GM21526 (cell line): ENCODE measurements around the gene FOXN3.

ENCODE experiments used
- ATAC-seq: cut with Tn5 transposase; IDR thresholded peaks from one replicate; pipeline ENCODE4 v1.9.1; 2021; ENCODE audit warnings: moderate library complexity; ENCODE audit not compliant: unreplicated experiment, low FRiP score

FOXN3 gene

DNA sequence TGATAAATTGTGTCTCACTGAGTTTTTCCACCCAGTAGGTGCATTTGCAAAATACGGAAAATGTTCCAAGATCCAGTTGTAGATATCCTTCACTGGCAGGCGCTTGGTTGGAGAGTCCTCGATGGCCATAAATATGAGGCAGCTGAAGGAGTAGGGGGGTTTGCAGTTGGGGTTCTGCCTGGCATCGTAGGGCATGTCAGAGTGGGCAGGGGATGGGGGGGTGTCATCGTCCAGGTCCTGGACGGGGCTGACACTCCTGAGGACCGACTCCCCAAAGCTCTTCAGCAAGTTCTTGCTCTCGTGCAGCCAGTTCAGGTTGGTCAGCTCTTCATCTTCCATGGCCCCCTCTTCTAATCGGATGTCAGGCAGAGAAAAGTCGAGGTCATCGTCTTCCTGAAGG, 5.1 kb downstream of the FOXN3 start:
- no peak for ATAC-seq

DNA sequence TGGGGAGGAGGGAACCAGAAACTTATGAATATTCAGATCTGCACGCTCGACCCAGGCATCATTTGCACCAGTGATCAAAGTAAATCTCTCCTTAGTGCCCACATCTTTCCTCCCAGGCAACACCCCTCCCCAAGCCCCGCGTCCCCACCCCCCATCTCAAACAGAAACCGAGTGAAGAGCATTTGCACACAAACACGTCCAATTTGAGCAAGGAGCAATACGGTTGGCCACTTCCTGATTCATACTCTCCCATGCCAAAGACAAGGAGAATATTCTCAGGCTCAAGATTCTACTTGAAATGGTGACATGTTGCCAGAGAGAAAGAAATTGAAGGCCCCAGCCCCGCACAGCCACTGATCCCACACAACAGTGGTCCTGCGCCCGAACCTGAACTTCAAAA, 7.1 kb downstream of the FOXN3 start:
- no peak for ATAC-seq

DNA sequence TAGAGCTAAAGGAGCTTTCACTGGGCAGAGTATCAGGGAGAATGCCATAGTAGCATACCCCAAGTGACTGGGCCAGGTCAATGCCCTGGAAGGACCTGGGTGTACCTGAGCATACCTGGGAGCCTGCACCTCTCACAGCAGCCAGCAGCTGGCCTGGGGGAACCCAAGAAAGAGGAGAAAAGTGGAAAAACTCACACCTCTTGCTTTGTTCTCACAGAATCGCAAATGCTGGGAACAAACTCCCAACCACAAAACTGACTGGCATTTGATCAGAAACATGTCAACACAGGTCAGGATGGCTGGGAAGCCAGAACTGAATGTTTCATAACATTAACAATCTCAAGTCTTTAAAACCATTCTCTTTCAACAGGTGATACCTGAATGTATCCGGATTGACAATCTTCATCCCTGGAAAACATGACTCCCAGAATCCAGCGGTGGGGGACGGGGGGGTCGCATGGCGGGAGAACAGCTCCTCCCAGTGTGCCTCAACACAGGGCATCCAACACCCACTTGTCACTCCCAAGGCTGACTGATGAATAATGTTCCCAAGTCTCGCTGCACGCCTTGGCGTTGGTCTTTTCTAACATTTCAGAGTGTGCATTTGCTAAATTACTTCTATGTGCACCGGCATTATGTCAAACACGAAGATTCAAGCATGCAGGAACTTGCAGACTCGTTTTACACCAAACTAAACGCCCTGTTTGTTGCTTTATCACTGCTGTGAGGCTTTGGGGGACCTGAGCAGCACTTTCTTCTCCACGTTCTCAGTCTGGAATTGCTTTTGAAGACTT, 7.9 kb downstream of the FOXN3 start:
- no peak for ATAC-seq

DNA sequence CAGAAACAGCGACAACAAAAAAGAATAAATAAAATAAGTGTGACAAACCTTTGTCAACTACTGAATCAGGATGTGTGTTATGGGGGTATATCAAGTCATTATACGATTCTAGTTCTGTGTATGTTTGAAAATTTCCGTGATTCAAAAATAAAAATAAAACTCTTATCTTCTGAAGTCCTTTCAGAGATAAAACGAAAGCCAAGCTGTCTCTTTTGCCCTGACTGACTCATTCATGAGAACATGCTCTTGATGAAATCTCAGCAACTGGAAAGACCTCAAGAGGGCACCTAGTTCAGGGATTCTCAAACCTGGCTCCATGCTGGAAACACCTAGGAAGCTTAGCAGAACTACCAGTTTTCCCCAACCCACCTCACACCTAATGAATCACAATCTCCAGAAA, 9.2 kb downstream of the FOXN3 start:
- no peak for ATAC-seq

DNA sequence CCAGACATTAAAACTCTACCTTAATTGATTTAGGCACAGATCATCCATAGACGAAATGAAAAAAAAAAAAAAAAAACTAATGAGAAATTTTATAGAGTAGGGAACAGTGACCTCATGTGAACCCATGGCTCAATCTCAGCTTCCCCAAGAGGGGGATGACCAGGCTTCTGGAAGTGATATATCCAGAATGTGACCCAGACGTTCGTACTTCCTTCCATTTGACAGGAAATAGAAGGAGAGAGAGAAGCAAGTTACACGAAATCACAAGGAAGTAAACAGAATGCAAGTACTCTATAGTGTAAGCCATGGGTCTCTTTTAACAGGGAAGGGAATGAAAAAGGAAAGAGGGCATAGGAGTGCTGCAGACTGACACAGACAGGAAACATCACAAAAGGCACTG, 10.1 kb downstream of the FOXN3 start:
- ATAC-seq: no peak

DNA sequence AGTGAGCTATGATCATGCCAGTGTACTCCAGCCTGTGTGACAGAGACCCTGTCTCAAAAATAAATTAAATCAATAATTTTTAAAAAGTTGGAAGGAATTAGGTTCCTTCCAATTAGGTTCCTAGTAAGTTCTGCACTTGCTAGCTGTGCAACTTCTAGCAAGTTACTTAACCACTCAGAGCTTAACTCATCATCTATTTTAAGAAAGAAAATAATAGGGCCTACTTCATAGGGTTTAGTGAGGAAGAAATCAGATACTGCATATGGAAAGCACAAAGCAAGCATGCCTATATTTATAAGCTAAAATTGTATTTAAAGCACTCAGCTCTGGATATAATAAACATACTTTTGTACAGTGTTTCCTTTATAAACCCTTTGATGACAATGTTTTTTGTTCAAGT, 10.7 kb downstream of the FOXN3 start:
- ATAC-seq: no peak

DNA sequence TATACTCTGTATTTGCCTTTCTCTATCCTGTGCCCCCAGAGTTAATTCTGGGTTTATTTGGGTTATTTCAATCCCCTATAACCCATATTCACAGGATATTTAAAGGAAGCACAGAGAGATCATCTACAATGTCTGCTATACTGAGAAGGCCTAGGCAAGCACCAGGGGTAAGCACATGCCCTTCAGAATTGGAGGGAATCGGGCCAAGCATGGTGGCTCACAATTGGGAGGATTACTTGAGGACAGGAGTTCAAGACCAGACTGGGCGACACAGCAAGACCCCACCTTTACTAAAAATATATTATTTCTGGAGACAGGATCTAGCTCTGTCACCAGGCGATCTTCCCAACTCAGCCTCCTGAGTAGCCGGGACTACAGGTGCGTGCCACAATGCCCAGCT, 11.3 kb downstream of the FOXN3 start:
- ATAC-seq: no peak

DNA sequence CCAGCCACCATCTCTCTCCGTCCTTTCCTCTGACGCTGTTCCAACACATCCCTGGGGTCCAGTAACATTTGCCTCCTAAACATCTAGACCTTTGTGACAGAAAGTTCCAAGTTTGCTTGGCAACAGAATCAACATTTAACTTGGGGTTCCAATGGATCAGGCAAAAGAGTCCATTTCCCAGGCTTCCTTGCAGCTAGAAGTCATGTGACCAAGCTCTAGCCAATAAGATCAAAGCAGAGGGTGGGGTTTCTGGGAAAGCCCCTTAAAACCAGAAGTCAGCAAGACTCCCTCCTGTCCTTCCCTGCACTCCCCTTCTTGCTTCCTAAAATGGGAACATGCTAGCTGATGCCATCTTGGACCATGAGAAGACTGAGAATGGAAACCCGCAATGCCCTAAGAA, 14.7 kb downstream of the FOXN3 start:
- ATAC-seq: no peak

DNA sequence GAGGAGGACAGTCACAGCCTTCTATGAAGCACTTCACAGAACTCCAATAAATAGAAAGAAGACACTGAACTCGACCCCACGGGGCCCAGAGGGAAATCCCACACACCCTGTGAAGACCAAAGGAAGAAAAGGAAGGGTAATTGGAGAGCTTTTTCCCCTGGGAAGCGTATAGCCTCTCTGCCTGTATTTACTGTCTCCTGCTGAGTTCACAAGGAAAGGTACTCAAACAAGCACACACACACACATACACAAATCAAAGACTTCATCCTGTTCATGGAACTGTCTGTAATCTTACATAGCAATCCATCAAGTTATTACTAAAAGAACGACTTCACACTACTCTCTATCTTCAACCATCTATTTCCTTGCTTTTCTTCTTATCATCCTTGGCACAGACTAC, 15.3 kb downstream of the FOXN3 start:
- no peak for ATAC-seq

DNA sequence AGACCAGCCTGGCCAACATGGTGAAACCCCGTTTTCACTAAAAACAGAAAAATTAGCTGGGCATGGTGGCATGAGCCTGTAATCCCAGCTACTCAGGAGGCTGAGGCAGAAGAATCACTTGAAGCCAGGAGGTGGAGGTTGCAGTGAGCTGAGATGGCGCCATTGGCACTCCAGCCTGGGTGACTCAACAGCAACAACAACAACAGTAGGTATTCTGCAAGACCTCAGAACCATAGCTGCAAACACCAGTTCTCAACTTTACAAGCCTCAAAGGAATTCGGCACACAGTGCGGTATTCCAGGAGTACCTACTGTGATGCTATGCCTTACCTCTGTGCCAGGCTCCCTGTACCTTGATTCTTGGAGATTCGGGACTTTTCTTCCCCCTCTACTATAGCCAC, 15.8 kb downstream of the FOXN3 start:
- ATAC-seq: no peak

DNA sequence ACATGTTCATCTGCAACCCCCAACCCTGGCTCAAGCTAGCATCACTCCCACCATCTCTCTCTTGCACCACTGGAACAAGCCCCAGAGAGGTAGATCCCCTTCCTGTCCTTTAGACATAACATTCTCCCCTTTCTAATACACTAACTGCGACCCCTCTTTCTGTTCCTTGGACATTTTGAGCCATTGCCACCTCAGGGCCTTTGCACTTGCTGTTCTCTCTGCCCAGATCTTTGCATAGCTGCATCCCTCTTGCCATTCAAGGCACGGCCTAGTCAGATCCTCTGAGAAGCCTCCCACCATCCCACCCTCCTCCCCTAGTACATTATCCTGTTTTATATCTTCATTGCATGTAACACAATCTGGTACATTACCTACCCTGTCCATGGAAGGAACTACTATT, 16.5 kb downstream of the FOXN3 start:
- ATAC-seq: no peak

DNA sequence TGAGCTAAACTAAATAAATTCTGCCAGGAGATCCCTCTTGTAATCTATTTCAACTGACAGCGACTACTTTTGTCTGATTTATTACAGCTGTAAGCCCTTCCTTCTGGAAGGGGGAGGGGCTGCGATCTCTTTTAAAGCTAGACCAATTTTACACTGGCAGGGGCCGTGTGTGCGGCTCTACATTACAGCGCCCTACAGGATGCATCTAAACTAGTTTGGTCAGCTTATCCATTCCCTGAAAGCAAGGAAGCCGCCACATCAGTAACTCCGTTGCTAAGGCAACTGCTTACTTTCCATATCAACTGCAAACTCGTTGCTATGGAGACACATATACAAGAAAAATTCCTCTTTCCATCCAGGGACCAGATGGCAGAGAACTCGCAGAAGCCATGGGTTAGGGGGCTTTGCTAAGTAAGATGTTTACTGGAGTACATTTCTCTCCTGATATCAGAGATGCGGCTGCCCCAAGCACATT, 17.4 kb downstream of the FOXN3 start:
- no peak for ATAC-seq

DNA sequence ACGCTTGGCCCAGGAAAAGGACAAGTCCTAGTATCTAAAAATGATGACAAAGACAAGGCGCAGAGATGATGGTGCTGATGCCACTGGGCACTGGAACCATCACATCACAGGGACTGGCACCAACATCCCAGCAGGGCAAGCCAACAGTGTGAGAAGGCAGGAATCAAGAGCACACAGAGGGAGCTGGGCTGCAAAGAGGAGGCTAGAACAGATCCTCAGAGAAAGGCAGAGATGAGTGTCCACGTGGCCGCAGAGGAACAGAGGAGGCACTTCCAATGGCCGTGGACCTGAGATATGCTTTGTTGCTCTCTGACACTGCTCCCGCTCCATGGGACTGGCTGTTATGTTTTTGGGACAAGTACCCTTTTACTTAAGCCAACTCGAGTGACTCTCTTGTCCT, 17.9 kb downstream of the FOXN3 start:
- no peak for ATAC-seq

DNA sequence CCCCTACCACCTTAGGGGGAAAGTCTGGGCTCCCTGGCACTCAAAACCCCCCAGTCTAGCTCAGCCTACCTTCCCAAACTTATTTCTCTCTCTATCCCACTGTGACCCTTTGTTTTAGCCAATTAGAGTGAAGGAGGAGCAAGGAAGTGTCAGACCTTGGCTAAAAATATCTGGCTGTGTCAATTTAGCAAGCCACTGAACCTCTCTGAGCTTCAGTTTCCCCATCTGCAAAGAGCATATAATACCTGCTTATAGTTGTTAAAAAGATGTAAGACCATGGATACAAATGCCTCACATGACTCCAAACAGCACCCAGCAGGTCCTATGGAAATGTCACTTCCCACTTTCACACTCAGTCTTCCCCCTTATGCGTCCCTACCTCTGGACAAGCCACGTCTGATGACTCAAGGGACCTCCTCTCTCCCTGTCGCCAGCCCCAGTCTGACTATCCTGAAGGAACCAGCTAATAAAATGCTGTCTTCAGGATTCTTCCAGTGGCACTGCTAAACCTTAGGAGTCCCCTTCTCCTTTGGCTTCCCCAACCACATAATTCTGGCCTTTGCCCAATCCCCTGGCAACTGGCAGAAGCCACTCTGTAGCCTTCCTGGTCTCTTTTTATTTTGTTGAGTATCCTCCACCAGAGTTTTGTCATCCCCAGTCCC, 19.3 kb downstream of the FOXN3 start:
- ATAC-seq: no peak

DNA sequence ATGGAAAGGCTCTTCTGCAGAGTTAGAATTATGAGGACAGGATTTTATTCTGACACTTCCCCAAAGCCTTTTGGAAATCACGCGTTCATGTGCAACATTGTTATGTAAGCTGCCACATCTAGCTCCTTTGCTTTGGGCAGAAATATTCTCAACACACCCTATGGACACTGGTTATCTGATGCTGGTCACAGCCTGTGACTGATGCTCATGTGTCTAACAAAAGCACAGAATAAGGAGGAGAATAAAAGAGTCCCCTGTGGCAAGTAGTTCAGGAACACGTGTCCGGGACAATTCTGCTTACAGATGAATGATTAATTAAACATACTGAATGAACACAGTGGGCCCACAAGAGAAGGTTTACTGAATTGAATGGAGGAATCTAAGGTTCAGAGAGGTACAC, 22.1 kb downstream of the FOXN3 start:
- no peak for ATAC-seq

DNA sequence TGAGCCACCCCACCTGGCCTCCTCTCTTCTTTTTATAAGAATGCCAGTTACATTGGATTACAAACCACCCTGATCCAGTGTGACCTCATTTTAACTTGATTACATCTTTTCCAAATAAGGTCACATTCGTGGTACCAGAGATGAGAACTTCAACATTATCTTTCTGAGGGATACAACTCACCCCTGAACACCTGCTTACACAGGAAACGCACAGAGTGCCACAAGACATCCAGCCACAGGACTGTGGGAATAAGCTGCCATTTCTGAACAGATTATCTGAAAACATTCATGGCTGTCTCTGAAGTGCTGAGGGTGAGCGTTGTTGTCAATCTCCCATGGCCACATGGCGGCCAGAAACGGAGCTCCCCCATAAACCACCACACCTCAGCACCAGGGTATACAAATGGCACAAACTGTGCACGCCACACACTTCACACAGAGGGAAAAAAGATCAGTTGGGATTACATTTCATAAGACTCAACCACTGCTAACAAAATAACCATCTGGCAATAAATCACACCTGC, 23.7 kb downstream of the FOXN3 start:
- ATAC-seq: no peak

DNA sequence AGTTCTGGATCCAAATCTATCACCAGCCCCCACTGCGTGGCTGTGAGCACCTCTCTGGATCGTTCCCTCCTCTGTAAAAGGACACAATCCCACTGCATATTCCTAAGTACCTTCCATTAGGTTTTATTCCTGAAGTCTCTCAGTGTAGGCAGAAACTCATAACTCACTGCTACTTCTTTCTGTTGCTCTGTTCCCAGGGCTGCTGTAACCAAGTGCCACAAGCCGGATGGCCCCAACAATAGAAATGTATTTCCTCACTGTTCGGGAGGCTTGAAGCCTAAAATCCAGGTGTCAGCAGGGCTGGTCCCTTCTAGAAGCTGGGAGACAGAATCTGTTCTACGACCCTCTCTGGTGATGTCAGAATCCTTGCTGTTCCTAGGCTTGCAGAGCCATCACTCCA, 24.9 kb downstream of the FOXN3 start:
- no peak for ATAC-seq

DNA sequence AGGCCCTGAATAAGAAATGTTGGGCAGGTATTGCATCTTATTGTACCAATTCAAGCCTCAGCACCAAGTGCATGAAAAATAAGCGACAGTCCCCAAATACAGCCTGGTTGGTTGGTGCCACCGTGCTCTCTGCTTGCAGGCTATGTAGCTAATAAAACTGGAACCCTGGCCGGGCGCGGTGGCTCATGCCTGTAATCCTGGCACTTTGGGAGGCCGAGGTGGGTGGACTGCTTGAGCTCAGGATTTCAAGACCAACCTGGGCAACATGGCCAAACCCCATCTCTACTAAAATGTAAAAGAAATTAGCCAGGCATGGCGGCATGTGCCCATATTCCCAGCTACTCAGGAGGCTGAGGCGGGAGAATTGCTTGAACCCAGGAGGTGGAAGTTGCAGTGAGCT, 25.5 kb downstream of the FOXN3 start:
- ATAC-seq: no peak

DNA sequence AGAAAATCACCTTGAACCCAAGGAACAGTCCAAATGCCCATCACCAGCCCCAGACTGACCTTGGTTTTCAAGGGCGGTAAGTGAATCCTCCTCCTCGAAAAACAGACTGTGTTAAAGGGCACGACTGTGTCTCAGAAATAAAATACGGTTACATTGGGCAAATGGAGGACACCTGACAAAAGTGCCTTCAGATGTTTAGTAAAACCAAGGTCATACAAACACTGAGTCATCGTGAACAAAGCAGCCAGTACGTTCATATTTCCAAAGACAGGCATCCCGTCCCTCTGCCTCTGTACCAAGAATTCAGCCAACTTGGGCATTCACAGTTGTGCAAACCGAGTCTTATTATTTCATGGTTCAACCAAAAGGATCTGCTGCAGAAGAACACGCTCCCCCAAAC, 25.9 kb downstream of the FOXN3 start:
- ATAC-seq: no peak

DNA sequence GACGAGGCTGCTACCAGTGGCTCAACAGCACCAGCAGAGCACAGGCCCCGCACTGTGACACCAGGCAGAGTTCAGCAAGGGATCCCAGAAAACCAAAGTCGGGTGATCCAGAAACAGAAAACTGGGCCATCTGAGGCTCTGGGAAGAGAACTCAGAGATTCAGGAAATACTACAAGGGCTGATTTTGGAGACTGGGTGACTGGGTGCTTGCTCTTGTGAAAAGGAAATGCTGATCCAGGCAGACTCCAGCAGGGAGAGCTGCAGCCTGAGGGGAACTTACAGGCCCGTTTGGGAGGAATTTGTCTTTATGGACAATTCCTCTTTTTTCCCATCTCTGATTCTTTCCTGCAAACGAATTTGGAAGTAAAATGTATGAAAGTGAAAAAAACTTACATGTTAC, 28.2 kb downstream of the FOXN3 start:
- ATAC-seq: no peak

DNA sequence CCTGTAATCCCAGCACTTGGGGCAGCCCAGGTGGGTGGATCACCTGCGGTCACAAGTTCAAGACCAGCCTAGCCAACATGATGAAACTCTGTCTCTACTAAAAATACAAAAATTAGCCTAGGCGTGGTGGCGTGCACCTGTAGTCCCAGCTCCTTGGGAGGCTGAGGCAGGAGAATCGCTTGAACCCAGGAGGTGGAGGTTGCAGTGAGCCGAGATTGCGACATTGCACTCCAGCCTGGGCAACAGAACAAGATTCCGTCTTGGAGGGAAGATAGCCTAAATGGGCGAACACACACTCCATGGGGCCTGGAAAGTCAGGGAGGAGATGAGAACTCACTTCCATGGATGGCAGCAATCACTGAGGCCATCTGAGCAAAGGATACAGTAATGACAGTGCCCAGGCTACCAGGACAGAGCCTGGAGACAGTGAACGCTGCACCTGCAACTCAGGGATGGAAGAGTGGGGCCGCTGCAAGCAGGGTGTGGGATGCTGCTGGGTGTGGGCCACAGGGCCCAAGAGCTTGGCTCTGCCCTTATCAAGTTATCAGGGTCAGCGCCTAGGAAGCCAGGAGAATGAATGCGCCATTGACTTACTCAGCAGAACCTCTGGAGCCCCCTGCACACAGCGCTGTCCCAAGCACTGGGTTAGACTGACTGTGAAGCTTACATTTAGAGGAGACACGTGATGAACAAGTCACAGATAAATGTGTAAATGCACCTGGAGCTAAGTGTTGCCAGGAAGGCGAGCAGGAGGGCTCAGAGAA, 28.9 kb downstream of the FOXN3 start:
- ATAC-seq: no peak
